SIG-M5 (cell line): ENCODE data around the gene ISM1.

Experiments
- DNase-seq: peaks from one replicate; lab custom pipeline; 2025; lab: John Stamatoyannopoulos, UW

ISM1 gene

DNA sequence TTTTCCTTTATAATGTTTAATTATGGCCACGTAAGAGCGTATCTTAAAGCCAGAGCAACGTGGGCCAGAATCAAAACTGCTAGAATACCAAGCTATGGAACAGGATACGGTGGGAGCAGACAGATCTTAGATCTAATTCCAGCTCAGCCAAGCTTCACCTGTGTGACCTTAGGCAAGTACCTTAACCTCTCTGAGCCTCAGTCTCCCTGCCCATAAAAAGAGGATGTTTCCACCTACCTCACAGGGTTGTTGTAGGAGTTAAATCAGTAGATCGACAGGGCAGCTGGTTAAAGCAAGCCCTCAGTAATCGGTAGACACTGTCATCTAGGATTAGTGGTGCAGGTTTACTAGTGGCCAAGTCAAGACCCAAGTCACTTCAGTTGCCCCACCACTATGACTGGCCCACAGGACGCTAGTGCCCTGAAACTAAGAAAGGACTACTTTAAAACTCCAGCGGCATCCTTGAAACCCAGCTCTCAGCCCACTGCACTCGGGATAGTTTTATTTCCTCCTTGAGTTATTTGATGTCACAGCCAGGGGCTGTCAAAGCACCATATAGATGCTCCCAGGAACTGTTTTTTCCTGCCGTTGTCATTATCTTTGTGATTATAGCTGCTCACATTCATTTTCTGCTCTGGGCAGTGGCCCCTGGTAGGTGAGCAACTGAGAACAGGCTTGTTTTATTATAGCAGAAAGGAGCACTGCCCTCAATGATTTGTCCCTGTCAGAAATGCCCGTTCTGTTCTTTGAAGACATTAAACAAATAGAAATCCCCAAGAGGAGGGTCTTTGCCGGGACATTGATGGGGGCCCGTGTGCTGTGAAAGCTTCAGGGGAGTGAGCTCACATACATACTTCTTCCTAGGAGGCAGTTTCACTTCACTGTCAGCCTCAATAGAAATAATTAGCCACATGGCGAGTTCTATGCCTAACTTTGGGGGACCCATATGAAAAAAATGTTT is 63.1 kb downstream of the ISM1 start:
- DNase-seq, result no peak

DNA sequence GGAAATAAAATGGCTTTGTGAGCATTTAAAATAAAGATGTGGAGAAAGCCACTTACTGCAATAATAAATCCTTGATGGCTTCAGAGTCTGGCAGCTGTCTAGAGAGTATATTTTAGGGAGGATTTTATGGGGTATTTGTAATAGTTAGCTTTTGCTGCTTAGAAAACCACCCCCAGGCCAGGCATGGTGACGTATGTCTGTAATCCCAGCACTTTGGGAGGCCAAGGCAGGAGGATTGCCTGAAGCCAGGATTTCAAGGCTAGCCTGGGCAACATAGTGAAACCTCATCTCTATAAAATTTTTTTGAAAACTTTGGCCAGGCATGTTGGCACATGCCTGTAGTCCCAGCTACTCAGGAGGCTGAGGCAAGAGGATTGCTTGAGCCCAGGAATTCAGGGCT is 63.8 kb downstream of the ISM1 start:
- no peak for DNase-seq

DNA sequence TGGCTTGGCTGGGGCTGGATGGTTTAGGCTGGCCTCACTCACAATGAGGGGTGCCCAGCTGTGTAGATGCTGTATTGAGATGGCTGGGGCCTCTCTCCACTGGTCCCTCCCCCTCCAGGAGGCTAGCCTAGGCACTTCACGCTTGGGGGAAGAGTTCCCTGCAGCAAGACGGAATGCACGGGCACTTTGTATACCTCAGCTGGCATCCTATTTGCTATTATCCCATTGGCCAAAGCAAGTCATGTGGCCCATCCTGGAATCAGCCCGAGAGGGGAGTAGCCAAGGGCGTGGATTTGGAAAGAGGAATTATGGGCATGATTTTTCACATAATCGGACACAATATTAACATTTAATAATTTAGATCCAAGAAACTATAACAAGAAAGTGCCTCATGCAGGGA is 64.3 kb downstream of the ISM1 start:
- no peak for DNase-seq

DNA sequence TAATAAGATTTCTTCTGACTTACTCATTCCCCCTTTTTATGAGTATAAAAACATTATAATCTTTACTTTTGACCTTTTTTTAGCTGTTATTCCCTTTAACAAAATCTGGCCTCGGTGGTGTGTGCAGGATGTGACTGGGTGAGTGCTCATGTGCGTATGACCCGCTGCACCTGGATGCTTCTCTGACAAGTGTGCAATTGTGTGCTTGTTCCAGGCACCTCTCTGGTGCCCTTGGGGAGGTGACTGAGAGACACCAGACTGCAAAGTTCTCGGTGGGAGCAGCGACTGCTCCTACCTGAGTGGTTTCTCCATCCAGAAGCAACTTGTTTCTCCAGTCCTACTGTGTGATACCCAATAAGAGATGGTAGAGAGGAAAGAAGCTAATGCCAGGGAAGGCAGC is 65.0 kb downstream of the ISM1 start:
- no peak for DNase-seq

DNA sequence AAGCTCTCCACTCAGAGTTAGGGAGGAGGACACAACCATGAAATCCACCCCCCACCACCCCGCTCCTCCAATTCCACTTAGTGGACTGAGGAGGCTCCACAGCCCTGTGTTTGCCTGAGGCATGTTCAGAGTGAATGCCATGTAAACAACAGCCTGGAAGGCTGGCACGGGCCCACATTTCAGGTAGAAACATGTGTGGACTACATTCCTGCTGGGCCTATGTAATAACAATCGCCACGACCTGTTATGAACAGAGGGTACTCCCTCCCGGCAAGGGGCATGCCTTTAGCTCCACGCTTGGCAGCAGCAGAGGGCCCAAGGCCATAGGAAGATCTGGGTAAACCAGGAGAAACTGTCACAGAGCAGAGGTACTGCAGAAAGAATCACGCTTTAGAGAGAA is 65.5 kb downstream of the ISM1 start:
- no peak for DNase-seq

DNA sequence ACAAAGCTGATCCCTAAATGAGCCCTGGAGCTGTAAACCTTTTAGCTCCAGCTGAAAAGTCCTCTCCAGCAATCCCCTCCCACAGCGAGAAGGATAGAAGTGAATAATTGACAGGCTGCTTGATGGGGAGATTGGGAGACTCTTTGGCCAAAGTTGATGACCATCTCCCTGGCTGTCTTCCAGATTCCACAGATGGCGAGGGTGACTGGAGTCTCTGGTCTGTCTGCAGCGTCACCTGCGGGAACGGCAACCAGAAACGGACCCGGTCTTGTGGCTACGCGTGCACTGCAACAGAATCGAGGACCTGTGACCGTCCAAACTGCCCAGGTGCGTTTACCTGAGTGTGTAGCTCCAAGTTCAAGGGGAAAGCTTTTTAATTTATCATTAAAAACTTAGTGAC is 67.3 kb downstream of the ISM1 start:
- no peak for DNase-seq

DNA sequence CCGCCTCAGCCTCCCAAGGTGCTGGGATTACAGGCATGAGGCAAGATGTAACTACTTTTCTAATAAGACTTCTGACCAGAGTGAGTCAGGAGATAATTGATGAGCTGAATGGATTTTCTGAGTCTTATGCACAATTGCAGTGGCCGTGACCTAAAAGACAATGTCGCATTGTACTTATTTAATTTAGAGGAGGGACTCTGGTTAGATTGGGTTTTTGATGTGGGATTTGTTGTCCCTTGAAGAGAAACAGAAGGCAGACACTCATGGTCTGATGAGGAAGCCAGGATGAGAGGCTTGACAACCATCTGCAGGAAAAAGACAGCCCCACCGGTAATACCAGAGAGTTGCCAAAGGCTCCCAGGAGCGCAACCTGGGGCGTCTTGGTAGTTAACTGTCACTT is 68.0 kb downstream of the ISM1 start:
- no peak for DNase-seq

DNA sequence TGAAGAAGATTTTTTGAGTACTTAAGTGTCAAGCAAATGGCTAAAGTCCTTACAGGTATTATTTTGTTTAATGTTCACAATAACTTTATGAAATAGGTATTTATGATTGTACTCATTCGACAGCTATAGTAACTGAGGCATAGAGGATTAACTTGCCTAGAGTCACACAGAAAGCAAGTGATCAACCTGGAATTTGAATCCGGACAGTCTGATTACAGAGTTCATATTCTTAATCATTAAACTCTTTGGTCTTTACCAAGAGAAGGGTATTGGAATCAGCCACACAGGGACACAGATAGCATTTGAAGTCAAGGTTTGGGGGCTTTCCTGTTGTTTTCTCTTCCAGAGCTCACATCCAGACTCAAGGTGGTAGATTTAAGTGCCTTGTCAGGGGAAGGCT is 69.7 kb downstream of the ISM1 start:
- no peak for DNase-seq

DNA sequence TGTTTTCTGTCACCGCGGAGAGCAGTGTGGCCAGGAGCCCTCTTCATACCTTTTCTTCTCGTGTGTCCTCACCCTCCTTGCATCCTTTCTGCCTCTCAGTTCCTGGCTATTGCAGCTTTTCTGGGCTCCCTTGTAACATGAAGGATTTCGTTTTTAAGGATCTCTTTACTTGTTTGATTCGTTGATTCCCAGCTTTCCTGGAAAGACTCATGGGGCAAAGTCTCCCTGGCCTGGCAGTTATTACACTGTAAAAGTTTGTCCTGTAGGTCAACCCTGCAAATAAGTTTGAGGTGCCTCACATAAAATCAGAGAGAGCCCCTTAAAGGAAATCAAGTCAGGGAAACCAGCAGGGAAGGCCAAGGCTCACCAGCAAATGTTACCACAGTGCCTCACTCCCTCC is 70.1 kb downstream of the ISM1 start:
- DNase-seq, result no peak

DNA sequence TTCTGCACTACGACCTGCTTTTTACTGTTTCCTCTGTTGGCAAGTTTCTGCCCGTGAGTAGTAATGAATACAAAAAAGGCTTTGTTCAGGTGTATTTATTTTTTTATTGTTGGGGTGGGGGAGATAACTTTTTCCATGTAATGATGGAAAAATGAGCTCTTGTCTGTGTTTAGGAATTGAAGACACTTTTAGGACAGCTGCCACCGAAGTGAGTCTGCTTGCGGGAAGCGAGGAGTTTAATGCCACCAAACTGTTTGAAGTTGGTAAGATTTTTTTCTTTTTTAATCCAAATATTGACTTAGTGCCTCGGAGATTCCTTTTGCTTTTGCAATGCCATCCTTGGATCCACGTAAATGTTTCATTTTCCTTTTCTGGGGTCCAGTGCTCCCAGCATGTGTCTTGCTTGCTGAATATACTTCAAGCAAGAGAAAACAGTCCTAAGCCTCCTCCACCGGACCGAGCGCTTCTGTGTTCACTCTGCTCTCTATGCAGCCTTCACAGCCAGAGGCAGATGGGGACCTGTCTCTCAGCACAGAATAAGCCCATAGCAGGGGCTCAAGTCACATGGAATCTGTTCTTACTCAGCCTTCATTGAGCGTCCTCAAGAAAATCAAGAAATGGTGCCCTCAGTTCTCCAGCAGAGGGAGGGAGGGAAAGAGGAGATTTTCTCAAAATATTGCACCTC is 71.3 kb downstream of the ISM1 start:
- DNase-seq, result no peak

DNA sequence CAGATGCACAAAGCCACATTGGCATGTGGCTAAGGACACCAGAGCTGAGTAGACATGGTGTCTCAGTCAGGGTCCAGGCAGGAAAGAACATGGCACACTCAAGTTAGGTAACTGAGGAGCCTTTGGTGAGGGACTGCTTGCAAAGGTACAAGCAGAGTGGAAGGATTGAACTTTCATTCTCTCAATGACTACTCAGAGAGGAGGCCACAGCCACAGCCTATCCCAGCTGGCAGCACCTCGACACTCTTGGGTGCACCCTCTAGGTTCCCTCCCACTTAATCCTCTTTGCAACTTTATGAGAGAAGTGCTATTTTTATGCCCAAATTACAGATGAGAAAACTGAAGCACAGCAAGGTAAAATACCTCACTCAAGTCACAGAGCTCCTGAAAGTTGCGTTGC is 73.4 kb downstream of the ISM1 start:
- no peak for DNase-seq

DNA sequence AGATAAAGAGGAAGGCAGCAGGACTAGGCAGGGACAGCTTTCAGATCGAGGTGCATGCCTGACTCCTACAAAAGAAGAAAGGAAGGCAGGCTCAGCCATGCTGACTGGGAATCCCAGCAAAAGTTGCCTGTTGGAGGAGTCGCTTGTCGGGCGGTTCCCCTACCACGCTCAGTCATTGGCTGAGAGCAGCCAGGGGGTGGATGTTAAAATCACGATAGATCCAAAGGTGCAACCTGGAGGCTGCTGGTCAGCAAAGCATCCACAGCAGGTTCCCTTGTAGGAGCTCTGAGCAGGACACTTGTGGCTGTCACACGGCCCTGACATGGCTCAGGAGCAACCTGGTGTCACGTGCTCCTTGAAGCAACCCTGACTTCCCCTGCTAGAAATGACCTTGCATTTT is 74.6 kb downstream of the ISM1 start:
- no peak for DNase-seq

DNA sequence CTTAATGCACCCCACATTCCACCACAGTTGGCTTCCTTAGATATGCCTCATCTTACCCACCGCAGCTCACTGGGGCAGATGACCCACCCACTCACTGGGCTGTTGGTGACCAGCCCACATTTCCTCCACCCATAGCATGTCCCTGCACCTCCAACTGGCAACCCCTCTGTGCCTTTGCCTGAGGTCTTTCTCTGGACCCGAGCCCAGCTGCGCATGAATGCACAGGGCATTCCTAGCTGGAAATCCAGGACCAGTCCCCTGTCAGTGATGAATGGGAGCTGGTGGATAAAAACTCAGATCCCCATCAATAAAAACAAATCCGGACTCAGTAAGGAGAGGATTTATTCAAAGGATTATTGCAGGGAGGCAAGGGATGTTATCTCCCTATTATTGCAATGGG is 75.0 kb downstream of the ISM1 start:
- DNase-seq, result no peak

DNA sequence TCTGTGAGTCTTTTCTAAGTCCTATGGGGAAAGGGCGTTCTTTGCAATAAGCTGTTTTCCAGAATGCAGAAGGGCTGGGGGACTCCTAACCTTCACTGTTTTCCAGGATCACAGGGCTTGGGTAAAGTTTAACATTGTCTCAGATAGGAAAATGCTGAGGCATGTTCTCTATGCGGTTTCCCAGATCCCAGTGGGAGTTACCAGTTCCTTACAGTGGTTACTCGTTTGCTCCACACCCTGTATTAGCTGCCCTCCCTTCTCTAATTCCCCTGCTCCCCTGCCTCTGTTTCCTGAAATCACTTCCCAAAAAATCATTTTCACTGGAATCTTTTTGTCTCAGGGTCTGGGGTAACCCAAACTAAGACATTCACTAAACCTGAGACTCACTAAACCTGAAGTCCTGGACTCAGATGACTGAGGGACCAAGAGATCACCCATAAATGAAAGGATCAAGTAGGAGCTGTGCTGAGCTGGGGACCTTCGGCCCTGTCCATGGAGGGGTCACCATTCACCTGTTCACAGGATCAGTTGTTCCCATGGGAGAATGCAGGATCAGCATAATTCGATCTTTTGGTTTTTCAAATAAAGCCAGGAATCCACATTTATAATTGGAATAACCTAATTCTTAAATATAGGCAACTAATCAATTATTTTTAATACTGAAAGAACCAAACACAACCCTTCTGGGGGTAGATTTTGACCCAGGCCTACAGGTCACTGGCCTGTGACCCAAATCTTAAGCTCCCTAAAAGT is 76.2 kb downstream of the ISM1 start:
- DNase-seq, result no peak

DNA sequence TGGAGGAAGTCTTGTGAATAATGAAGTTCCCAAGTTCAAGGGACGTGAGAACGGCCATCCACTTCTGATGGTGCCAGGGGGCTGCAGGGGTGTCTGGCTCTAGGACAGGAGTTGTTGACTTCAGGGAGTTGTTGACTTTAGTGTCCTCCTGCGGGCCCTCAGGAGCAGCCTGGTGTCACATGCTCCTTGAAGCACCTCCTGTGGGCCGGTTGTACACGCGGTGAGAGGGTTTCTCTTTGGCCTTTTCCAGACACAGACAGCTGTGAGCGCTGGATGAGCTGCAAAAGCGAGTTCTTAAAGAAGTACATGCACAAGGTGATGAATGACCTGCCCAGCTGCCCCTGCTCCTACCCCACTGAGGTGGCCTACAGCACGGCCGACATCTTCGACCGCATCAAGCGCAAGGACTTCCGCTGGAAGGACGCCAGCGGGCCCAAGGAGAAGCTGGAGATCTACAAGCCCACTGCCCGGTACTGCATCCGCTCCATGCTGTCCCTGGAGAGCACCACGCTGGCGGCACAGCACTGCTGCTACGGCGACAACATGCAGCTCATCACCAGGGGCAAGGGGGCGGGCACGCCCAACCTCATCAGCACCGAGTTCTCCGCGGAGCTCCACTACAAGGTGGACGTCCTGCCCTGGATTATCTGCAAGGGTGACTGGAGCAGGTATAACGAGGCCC is 77.8 kb downstream of the ISM1 start:
- no peak for DNase-seq

DNA sequence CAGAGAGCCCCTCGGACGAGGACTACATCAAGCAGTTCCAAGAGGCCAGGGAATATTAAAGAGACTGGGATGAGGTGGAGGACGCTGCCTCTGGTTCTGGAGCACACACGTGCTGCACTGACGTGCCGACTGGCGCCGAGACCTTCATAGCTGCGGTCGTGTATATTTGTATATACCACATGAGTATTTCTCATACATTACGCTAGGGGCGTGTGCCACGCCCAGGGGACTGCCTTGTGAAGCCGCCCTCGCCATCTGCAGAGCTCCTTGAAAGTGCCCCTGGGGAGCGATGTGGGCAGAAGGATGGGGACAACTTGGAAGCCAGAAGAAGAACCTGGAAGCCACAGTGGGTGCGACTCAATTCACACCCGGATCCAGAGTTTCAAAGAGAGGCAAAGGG is 78.3 kb downstream of the ISM1 start:
- no peak for DNase-seq

DNA sequence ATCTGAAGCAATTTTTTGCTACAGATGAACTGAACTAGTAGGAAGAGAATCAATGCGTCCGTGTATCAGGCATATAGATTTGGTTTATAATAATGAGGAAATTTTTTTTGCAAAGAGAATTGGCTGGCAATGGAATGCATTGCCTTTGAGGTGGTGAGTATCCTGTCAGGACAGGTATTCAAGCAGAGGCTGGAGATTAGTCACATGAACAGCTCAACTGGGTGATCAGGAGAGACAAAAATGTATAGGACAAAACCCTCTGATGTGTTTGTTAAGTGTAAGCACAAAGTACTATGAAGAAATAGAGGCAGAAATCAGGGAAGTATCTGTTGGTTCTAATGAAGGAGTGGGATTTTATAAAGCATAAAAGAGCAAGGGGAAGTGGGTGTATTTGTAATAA is 80.5 kb downstream of the ISM1 start:
- no peak for DNase-seq

DNA sequence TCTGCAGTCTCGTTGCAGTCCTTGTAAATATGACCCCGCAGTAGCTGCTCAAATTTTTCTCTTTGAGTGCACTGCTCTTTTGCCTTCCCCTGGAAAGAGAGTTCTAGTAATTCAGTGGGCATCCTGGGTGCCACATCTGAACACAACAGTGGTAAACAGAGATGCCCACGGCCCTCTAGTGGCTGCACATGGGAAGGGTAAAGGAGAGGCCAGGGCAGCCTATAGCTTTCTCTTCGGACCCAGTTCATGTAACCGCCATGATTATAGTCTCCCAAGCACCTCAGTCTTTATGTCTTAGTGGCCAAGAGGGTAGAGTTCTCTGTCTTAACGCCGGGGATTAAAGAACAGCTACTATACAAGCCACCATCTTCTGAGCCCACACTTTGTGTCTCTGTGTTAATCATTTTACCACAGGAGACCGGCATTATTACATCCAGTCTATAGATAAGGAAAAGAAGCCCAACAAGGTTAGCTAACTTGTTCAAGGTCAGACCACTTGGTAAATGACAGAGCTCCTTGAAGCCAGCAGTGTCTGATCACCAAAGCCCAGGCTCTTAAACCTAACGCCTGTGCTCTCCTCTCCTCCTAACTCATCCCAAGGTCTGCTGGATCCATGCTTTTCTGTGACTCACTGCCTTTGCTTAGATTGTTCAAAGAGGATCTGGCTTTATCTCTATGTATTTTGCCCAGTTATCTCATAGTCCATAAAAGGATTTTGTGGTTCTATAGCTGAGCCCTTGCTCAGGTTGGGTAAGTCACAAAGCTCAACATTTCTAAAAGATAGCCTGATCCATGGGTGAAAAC is 81.8 kb downstream of the ISM1 start:
- DNase-seq, result no peak

DNA sequence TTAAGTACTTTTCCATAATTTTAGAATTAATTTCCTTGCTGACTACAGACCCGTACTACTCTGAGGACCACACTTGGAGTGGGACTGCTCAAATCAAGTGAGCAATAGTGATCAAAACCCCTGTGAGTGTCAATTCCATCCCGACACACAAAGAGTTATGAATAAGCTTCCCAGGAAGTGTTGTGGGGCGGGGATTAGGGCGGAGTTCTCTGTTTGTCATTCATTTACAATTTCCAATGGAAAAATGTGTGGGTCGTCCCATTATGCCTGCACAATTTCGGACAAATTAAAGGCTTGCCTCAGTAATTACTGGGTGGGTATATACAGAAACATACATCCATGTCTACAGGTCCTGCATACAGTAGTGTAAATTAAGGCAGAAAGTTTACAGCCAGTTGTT is 84.2 kb downstream of the ISM1 start:
- DNase-seq, result no peak

DNA sequence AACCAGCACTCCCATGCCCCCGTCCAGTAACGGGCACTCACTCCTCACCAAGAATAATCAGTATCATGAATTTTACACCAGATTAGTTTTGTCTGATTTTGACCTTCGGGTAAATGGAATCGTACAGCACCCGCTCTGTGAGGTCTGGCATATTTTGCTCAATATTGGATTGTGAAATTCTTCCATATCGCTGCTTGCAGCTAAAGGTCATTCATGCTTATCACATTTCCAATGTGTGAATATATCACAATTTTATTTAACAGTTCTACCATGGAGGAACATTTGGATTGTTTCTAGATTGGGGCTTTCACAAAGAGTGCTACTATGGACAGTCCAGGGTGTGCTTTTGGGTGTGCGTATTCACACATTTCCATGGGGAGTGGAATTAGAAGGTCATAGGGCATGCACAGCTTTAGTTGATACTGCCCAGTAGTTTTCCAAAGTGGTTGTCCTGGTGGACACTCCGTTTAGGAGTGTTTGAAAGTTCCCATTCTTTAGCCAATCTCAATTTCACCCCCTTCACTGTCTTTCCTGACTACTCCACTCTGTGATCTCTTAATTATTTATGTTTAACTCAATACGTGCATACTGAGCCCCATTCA is 86.6 kb downstream of the ISM1 start:
- DNase-seq, result no peak

DNA sequence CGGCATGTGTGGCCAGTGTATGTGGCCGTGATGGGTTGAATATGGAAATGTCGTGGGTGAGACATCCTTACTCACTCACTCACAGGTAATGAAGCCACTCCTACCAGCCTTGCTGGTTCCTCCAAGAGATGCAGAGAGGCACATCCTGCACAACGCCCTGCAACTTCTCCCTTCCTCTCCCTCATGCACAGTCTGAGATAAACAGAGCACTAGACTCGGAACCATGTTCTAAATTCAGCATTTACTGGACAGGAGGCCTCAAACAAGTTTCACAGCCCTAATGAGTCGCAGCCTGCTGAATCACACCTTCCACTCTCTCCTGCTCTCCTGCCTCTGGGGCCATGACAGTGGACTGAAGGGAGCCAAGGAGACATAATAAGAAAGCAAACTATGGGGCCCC is 91.2 kb downstream of the ISM1 start:
- no peak for DNase-seq
